NB4 (cell line): ENCODE measurements around the gene SMIM11.

Experiments used
- DNase-seq: peaks from one replicate; pipeline ENCODE4 v3.0.0; 2010; ENCODE audit warnings: low read depth
- H3K4me3 ChIP-seq: one replicate; pipeline ENCODE4 v1.5.1; 2011; ENCODE audit warnings: mild to moderate bottlenecking, low read depth, low read length, moderate library complexity
- CTCF ChIP-seq: IDR thresholded peaks from one replicate; pipeline ENCODE4 v1.5.1; 2012; ENCODE audit warnings: low read depth, low read length
- MAX ChIP-seq: IDR thresholded peaks from 2 replicates; pipeline ENCODE4 v1.6.1; 2011; ENCODE audit warnings: low read depth, low read length
- MYC ChIP-seq: IDR thresholded peaks from 2 replicates; pipeline ENCODE4 v1.6.1; 2011; ENCODE audit warnings: low read depth, low read length
- POLR2A ChIP-seq: IDR thresholded peaks from 2 replicates; pipeline ENCODE4 v1.6.1; 2011; ENCODE audit warnings: mild to moderate bottlenecking; ENCODE audit not compliant: insufficient read length; ENCODE audit errors: extremely low read depth

The SMIM11 gene

GRCh38 chr21:34348890-34349519 lies 26.3 kb upstream of the SMIM11 start:
- DNase-seq, result no peak
- H3K4me3 ChIP-seq, result no peak overlapping the region
- no peak for TF ChIP-seq CTCF

GRCh38 chr21:34351786-34352241 lies 23.5 kb upstream of the SMIM11 start:
- H3K4me3 ChIP-seq, result no peak overlapping the region
- TF ChIP-seq CTCF (peak; percentile 56), MYC (peak; percentile 27; the same call in 1 of the 2 replicates), MAX (peak; percentile 68), POLR2A (no peak)
- peak; percentile 69 for DNase-seq

- TF ChIP-seq POLR2A (no peak), CTCF (no peak), MAX (no peak), MYC (no peak)
- DNase-seq, result no peak
- H3K4me3 ChIP-seq, result no peak overlapping the region
Observed at GRCh38 chr21:34352556-34352955, 22.8 kb upstream of the SMIM11 start.

- no peak for TF ChIP-seq MAX
- H3K4me3 ChIP-seq, result no peak overlapping the region
- DNase-seq, result no peak
Observed at GRCh38 chr21:34353182-34353581, 22.1 kb upstream of the SMIM11 start.

- H3K4me3 ChIP-seq, result no peak overlapping the region
- TF ChIP-seq CTCF, result no peak
- TF ChIP-seq MAX, result no peak
- no peak for TF ChIP-seq MYC
- no peak for TF ChIP-seq POLR2A
- DNase-seq, result no peak
Observed at GRCh38 chr21:34354836-34355235, 20.5 kb upstream of the SMIM11 start.

GRCh38 chr21:34355570-34355969 lies 19.7 kb upstream of the SMIM11 start:
- no peak for TF ChIP-seq MYC
- TF ChIP-seq CTCF, result no peak
- no peak for TF ChIP-seq MAX
- TF ChIP-seq POLR2A, result no peak
- no peak overlapping the region for H3K4me3 ChIP-seq
- no peak for DNase-seq
